IPS-18a (cell line): ENCODE data around the gene GNB1L.

Source experiments
- H3K27ac ChIP-seq: one replicate; pipeline ENCODE4 v1.5.1; 2013; ENCODE audit warnings: low read length
- H3K27me3 ChIP-seq: one replicate; pipeline ENCODE4 v1.6.1; 2013; ENCODE audit warnings: mild to moderate bottlenecking, low read length; ENCODE audit not compliant: control insufficient read depth, insufficient read depth
- H3K36me3 ChIP-seq: one replicate; pipeline ENCODE4 v1.6.1; 2013; ENCODE audit warnings: low read depth, low read length; ENCODE audit not compliant: control insufficient read depth
- H3K4me1 ChIP-seq: one replicate; pipeline ENCODE4 v1.6.1; 2013; ENCODE audit warnings: low read depth, low read length; ENCODE audit not compliant: control insufficient read depth
- H3K4me3 ChIP-seq: one replicate; pipeline ENCODE4 v1.5.1; 2013; ENCODE audit warnings: low read length
- H3K9ac ChIP-seq: one replicate; pipeline ENCODE4 v1.6.1; 2013; ENCODE audit warnings: mild to moderate bottlenecking, low read length, moderate library complexity
- H3K9me3 ChIP-seq: one replicate; pipeline ENCODE4 v1.6.1; 2013; ENCODE audit warnings: low read depth, low read length; ENCODE audit not compliant: control insufficient read depth

The GNB1L gene

DNA sequence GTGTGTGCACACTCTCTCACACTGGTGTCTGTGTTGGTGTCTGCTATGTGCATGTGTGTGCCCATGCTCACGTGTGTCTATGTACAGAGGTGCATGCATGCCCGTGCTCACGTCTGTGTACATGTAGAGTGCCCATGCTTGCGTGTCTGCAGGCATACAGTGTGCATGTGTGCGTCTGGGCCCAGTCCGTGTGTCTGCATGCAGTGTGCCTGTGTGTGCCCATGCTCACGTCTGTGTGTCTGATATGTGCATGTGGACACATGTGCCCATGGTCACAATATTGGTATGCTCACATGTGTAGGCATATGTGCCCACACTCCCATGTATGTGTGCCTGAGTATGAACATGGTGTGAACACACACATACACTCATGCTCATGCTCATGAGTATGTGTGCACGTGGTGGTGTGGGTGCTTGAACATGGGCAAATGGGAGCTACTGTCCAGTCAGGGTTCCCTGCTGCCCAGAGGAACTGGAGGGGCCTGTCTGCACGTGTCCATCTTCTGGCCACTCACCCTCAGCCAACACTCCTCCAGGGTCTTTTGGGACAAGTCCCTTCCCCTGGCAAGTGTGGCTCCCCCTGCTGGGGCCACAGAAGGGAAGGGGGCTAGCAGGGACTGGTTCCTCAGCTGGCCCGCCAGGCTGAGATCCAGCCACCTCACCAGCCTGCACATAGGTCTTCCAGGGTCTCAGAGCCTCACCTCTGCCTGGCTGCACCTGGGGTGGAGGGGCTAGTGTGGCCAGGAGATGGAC, 101.4 kb downstream of the GNB1L start:
- Histone ChIP-seq H3K4me1 (peaks cover 4% of the 10 kb centered on the region), H3K9ac (no peak overlapping the region), H3K27ac (no peak overlapping the region), H3K27me3 (peaks cover 80% of the 10 kb centered on the region), H3K4me3 (no peak overlapping the region), H3K9me3 (no peaks in the 10 kb centered on the region), H3K36me3 (no peaks in the 10 kb centered on the region)

DNA sequence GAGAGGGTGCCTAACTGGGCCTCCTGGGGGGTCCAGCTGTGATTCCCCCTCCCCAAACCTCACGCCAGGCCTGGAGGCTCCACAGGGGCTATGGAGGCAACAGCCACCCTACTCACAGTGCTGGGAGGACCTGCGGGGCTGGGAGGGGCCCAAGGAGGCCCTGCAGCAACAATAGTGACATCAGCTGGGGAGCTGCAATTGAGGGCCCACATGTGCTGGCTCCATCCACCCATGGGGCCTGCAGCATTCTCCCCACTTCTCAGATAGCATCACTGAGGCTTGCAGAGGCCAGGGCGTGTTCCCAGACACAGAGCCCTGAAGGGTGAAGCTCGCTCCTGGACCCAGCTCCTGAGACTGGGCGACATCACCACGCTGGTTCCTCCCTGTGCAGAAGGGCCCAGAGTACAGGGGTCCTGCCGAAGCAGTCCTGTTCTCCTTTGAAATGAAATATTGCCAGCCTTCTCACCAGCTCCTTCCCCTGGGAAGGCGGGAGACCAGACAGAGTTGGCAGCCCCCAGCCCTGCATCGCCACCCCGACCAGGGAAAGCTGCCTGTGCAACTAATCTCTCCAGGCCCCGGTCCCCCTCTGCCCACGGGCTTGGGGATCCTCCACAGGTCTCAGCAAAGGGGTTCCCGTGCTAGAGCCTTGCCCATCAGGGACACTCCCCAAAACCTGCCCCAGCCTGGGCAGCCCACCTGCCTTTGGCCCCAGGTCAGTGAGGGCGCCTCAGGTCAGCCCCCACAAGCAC, 103.0 kb downstream of the GNB1L start:
- H3K36me3 ChIP-seq, result no peaks in the 10 kb centered on the region
- H3K27ac ChIP-seq, result no peak overlapping the region
- H3K9me3 ChIP-seq, result no peaks in the 10 kb centered on the region
- H3K9ac ChIP-seq, result no peak overlapping the region
- no peak overlapping the region for H3K4me3 ChIP-seq
- H3K27me3 ChIP-seq, result peaks cover 64% of the 10 kb centered on the region
- peaks cover 4% of the 10 kb centered on the region for H3K4me1 ChIP-seq

DNA sequence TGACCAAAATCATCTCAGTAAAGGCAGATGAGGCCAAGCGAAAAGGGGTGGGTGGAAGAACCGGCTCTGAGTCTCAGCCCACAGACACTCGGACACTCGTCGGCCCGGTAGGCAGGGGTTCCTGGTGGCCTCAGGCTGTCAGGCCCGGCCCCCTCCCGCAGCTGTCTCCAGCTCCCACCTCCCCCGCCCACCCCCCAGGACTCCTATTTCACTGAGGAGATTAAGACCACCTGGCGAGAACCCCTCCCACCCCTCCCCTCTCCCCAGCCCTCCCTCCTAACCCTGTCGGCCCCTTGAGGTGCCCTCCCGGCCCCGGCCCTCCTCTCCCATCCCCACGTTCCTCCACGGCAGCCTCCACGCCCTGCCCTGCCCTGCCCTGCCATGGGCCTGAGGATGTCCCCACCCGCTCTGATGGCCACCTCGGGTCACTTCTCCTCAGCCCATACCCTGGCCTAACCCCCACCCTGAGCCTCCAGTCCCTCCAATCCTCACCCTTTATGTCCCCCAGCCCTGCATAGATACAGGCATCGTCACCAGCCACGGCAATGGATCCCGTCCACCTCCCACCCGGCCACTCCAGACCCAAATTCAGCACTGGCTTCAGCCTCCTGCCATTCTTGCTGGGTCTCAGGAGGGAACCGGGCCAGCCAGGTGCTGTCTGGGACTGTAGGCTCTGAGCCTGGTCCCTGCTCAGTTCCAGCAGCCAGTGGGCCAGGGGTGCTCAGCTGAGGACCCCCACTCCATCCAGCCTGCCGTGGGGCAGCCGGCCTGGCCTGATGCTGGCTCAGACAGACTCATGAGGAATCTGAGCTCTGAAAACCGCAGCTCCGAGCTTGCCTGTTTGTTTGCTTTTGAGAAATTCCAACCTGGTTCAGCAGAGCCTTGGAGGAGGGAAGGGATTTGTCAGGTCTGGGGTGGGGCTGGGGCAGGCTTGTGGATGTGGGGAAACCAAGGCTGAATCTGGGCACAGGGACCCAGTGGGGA, 103.9 kb downstream of the GNB1L start:
- Histone ChIP-seq H3K27me3 (peaks cover 55% of the 10 kb centered on the region), H3K9ac (no peak overlapping the region), H3K27ac (no peak overlapping the region), H3K4me3 (no peak overlapping the region), H3K4me1 (peaks cover 4% of the 10 kb centered on the region), H3K36me3 (no peaks in the 10 kb centered on the region), H3K9me3 (no peaks in the 10 kb centered on the region)

GRCh38 chr22:19749876-19750275, 104.8 kb downstream of the GNB1L start:
- Histone ChIP-seq H3K4me1 (peaks cover 4% of the 10 kb centered on the region), H3K9me3 (no peaks in the 10 kb centered on the region), H3K36me3 (no peaks in the 10 kb centered on the region), H3K9ac (no peak overlapping the region), H3K27me3 (peaks cover 46% of the 10 kb centered on the region), H3K4me3 (no peak overlapping the region), H3K27ac (no peak overlapping the region)

- Histone ChIP-seq H3K27ac (no peak overlapping the region), H3K4me1 (peaks cover 4% of the 10 kb centered on the region), H3K27me3 (peaks cover 39% of the 10 kb centered on the region), H3K36me3 (no peaks in the 10 kb centered on the region), H3K9ac (no peak overlapping the region), H3K9me3 (no peaks in the 10 kb centered on the region), H3K4me3 (no peak overlapping the region)
Observed at GRCh38 chr22:19748991-19749664, 105.5 kb downstream of the GNB1L start.

GRCh38 chr22:19748139-19748538, 106.5 kb downstream of the GNB1L start:
- Histone ChIP-seq H3K27me3 (peaks cover 29% of the 10 kb centered on the region), H3K4me3 (no peak overlapping the region)

DNA sequence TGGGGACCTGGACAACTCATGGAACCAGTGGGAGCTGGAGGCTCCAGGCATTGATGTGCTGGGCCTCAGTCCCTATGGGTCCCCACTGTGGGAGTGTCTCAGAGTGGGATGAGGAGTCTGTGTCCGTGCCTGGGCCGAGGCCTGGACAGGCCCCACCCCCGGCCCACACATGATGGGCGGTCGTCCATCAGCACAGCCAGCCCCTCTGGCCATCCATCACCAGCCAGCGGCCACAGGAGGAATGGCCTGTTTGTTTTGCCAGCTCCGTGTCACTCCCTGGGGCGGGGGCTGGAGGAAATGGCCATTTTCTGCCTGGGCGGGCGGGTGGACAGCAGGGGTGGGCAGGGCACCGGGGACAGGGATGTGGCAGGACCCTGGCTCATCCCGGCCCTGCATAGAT, 107.1 kb downstream of the GNB1L start:
- Histone ChIP-seq H3K27ac (no peak overlapping the region), H3K36me3 (no peaks in the 10 kb centered on the region), H3K9me3 (no peaks in the 10 kb centered on the region), H3K4me1 (peaks cover 4% of the 10 kb centered on the region), H3K27me3 (peaks cover 23% of the 10 kb centered on the region), H3K4me3 (no peak overlapping the region), H3K9ac (no peak overlapping the region)

More at GRCh38 chr22:19748139-19748538, 106.5 kb downstream of the GNB1L start:
- Histone ChIP-seq H3K4me1 (peaks cover 4% of the 10 kb centered on the region), H3K9me3 (no peaks in the 10 kb centered on the region), H3K9ac (no peak overlapping the region), H3K36me3 (no peaks in the 10 kb centered on the region), H3K27ac (no peak overlapping the region)

DNA sequence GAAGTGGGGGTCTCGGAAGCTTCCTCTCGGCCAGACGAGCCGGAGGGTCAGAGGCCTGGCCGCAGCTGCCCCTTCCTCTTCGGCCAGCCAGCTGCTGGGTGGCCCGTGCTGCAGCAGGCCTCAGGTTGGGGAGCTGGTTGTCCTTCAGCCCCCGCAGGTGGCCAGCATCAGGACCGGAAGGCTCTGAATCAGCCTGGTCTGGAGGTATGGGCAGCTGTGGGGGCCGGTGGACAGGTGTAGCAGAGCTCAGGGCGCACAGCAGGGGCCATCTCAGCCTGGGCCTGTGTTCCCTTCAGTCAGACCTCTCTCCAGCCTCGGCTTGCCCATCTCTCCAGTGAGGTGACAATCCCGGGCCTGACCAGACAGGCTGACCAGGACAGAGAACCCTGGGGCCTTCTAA, 107.9 kb downstream of the GNB1L start:
- no peaks in the 10 kb centered on the region for H3K9me3 ChIP-seq
- H3K9ac ChIP-seq, result no peak overlapping the region
- H3K4me1 ChIP-seq, result peaks cover 4% of the 10 kb centered on the region
- H3K4me3 ChIP-seq, result no peak overlapping the region
- no peaks in the 10 kb centered on the region for H3K36me3 ChIP-seq
- H3K27me3 ChIP-seq, result peaks cover 15% of the 10 kb centered on the region
- no peak overlapping the region for H3K27ac ChIP-seq

GRCh38 chr22:19745155-19746101, 109.2 kb downstream of the GNB1L start:
- Histone ChIP-seq H3K27me3 (peaks cover 11% of the 10 kb centered on the region), H3K4me3 (no peak overlapping the region), H3K27ac (no peak overlapping the region), H3K4me1 (peaks cover 4% of the 10 kb centered on the region), H3K36me3 (no peaks in the 10 kb centered on the region), H3K9me3 (no peaks in the 10 kb centered on the region), H3K9ac (no peak overlapping the region)

GRCh38 chr22:19744350-19745006, 110.2 kb downstream of the GNB1L start:
- Histone ChIP-seq H3K4me1 (peaks cover 4% of the 10 kb centered on the region), H3K9me3 (no peaks in the 10 kb centered on the region), H3K27me3 (peaks cover 11% of the 10 kb centered on the region), H3K27ac (no peak overlapping the region), H3K9ac (no peak overlapping the region), H3K4me3 (no peak overlapping the region), H3K36me3 (no peaks in the 10 kb centered on the region)
